Psoas muscle (tissue), 8 donors: ENCODE data around the gene TTC27. TPM values are rescaled to one million over a fixed set of nuclear protein-coding genes. Genes with fewer than 3 reads are reported as not detected.

Source experiments
- ATAC-seq, 4 donors: fragments of 200-7000 bp; cut with Tn5 transposase; one replicate each; pipeline ENCODE4 v1.9.1; 2020; ENCODE audit warnings: moderate library complexity in 3 of 4, mild to moderate bottlenecking in 2 of 4
- DNase-seq, 2 donors: peaks; one replicate each; pipeline ENCODE4 v3.0.0-alpha.2; 2020
- H3K27ac ChIP-seq: fragments of 200-600 bp; one replicate; pipeline ENCODE4 v1.8.0; 2022
- H3K27me3 ChIP-seq, 3 donors: fragments of 200-600 bp in 1 of 3; one replicate each; pipeline versions ENCODE4 v1.6.1 to v1.8.0; 2013 to 2022; ENCODE audit warnings: low read length in 2 of 3, mild to moderate bottlenecking in 2 of 3, moderate library complexity in 1 of 3; ENCODE audit not compliant: insufficient read depth in 3 of 3
- H3K36me3 ChIP-seq, 2 donors: fragments of 200-600 bp in 1 of 2; one replicate each; pipeline versions ENCODE4 v1.6.1 to v1.8.0; 2013 to 2022; ENCODE audit warnings: low read depth in 1 of 2, mild to moderate bottlenecking in 1 of 2, moderate library complexity in 1 of 2; ENCODE audit not compliant: insufficient read depth in 1 of 2
- H3K4me1 ChIP-seq: fragments of 200-600 bp; one replicate; pipeline ENCODE4 v1.8.0; 2022
- H3K4me3 ChIP-seq: fragments of 200-600 bp; one replicate; pipeline ENCODE4 v1.8.0; 2022; ENCODE audit warnings: mild to moderate bottlenecking
- H3K9me3 ChIP-seq: fragments of 200-600 bp; one replicate; pipeline ENCODE4 v1.8.0; 2022
- WGBS, 3 donors: extraction: QIAGEN DNeasy Blood & Tissue Kit; methylation state at CpG; one replicate each; pipeline versions ENCODE4 v1.1.6 to v1.1.7; 2013; 5-methylcytosine and 5-hydroxymethylcytosine counted together
- intact Hi-C, 2 donors: fragments of 100-400 bp; cut with DNase I; formaldehyde crosslinking; loops; one replicate each; pipeline versions ENCODE4 v1.11.0 to v1.14.2; 2022
- polyA plus RNA-seq, 3 donors: library from polyadenylated mRNA; stranded (reverse); fragments of 200-250 nt; gene quantifications; one replicate each; pipeline ENCODE4 v1.2.3, GENCODE V29; 2013
- total RNA-seq, 4 donors: library from RNA; stranded (reverse); fragmentation: NEBNext Ultra II Directional in 2 of 4; extraction: Animal tissue kit (Norgen Biotek cat#: 25700) in 2 of 4; gene quantifications; one replicate each; pipeline versions ENCODE4 v1.2.1 to v1.2.4, GENCODE V29; 2021 to 2023
- TF ChIP-seq, protein P1 (sequence below): fragments of 200-600 bp; IDR thresholded peaks from one replicate; pipeline ENCODE4 v1.8.0; 2022; ENCODE audit warnings: antibody characterized with exemption
- donor health status: healthy with polysubstance abuse.
- donor health status: DM: no; HTN: no; CAD: no; lungs with moderate emphysema.
- donor health status: Bipolar disorder and iron deficiency.
- donor health status: healthy.
- donor health status: DM: yes; HTN: yes; CAD: no.
- donor health status: DM: no; HTN: no; CAD: no.
- donor health status: DM: no; HTN: no; CAD: no.
- donor health status: DM: yes; HTN: yes; CAD: no.

Gene TTC27
- total and polyA plus RNA-seq, 7 donors, result 8.7 to 15.4 (median 12.2) TPM

DNA sequence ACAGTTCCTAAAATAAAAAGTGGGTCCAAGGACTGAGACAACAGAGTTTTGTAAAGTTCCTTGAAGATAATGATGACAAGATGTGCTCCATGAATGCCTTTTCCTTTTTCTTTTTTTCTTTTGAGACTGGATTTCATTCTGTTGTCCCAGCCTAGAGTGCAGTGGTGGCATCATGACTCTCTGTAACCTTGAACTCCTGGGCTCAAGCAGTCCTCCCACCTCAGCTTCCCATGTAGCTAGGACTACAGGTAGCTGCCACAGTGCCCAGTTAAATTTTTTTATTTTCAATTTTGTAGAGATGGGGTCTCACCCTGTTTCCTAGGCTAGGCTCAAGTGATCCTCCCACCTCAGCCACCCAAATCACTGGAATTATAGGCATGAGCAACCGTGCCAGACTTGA, 16.1 kb upstream of the TTC27 start:
- TF ChIP-seq, protein P1, sequence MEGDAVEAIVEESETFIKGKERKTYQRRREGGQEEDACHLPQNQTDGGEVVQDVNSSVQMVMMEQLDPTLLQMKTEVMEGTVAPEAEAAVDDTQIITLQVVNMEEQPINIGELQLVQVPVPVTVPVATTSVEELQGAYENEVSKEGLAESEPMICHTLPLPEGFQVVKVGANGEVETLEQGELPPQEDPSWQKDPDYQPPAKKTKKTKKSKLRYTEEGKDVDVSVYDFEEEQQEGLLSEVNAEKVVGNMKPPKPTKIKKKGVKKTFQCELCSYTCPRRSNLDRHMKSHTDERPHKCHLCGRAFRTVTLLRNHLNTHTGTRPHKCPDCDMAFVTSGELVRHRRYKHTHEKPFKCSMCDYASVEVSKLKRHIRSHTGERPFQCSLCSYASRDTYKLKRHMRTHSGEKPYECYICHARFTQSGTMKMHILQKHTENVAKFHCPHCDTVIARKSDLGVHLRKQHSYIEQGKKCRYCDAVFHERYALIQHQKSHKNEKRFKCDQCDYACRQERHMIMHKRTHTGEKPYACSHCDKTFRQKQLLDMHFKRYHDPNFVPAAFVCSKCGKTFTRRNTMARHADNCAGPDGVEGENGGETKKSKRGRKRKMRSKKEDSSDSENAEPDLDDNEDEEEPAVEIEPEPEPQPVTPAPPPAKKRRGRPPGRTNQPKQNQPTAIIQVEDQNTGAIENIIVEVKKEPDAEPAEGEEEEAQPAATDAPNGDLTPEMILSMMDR, result no peak
- Histone ChIP-seq H3K4me3 (no peak overlapping the region), H3K9me3 (no peaks in the 10 kb centered on the region), H3K36me3 (peaks cover 0 to 88% of the 10 kb centered on the region in 2 donors), H3K27ac (no peak overlapping the region), H3K4me1 (no peaks in the 10 kb centered on the region), H3K27me3 (no peaks in the 10 kb centered on the region)
- no peak for DNase-seq
- 81 to 86% (median 84%) methylated on average over 1 of the region's 1 CpG for WGBS, 3 donors
- intact Hi-C loops, result no loop called here
- ATAC-seq, result no peak

- Histone ChIP-seq H3K27me3 (no peaks in the 10 kb centered on the region), H3K9me3 (no peaks in the 10 kb centered on the region), H3K36me3 (peaks cover 4 to 89% of the 10 kb centered on the region in 2 donors), H3K4me1 (no peaks in the 10 kb centered on the region), H3K27ac (no peak overlapping the region), H3K4me3 (no peak overlapping the region)
- TF ChIP-seq, protein P1, result no peak
- intact Hi-C loops, result no loop called here
- ATAC-seq, result no peak
- no peak for DNase-seq
- 95 to 98% (median 96%) methylated on average over 1 of the region's 1 CpG for WGBS, 3 donors
These were observed 13.8 kb upstream of the TTC27 start for GRCh38 chr2:32614084-32614483.

- Histone ChIP-seq H3K36me3 (peaks cover 4 to 75% of the 10 kb centered on the region in 2 donors), H3K4me3 (no peak overlapping the region), H3K9me3 (no peaks in the 10 kb centered on the region), H3K27ac (no peak overlapping the region), H3K27me3 (no peaks in the 10 kb centered on the region), H3K4me1 (peaks cover 8% of the 10 kb centered on the region)
- 92 to 97% (median 94%) methylated on average over 5 of the region's 5 CpGs for WGBS, 3 donors
- ATAC-seq, result no peak
- no peak for DNase-seq
- TF ChIP-seq, protein P1, result no peak
- intact Hi-C loops, result no loop called here
These were observed 10.2 kb upstream of the TTC27 start for GRCh38 chr2:32617599-32618189.

GRCh38 chr2:32622570-32623310, 5.1 kb upstream of the TTC27 start:
- DNase-seq (no peak), ATAC-seq (peak in 1 of 4 donors; percentile 48)
- peaks cover under 1 to 34% of the 10 kb centered on the region in 2 donors for H3K36me3 ChIP-seq
- H3K4me1 ChIP-seq, result peaks cover 11% of the 10 kb centered on the region
- WGBS, 3 donors, result 11 to 32% (median 23%) methylated on average over 2 of the region's 2 CpGs
- H3K9me3 ChIP-seq, result no peaks in the 10 kb centered on the region
- no peak overlapping the region for H3K27ac ChIP-seq
- TF ChIP-seq, protein P1, result no peak
- H3K27me3 ChIP-seq, result no peaks in the 10 kb centered on the region
- H3K4me3 ChIP-seq, result no peak overlapping the region
- intact Hi-C loops, result no loop called here
